Glutamatergic neuron (in vitro differentiated cells): Measurements from ENCODE around the gene GPR27. TPM values are rescaled to one million over a fixed set of nuclear protein-coding genes. Genes with fewer than 3 reads are reported as not detected.

ENCODE experiments used
- DNase-seq: peaks from one replicate; pipeline ENCODE4 v3.0.0; 2022
- H3K27ac Mint-ChIP-seq: one replicate; pipeline ENCODE4 v1.8.0; 2020; ENCODE audit warnings: mild to moderate bottlenecking, mixed read lengths, inconsistent platforms; ENCODE audit not compliant: unreplicated experiment
- H3K27me3 Mint-ChIP-seq: one replicate; pipeline ENCODE4 v1.8.0; 2020; ENCODE audit warnings: mild to moderate bottlenecking, moderate library complexity, mixed read lengths, inconsistent platforms; ENCODE audit not compliant: unreplicated experiment
- H3K36me3 Mint-ChIP-seq: one replicate; pipeline ENCODE4 v1.8.0; 2020; ENCODE audit warnings: mild to moderate bottlenecking, mixed read lengths, inconsistent platforms; ENCODE audit not compliant: unreplicated experiment
- H3K4me1 Mint-ChIP-seq: one replicate; pipeline ENCODE4 v1.8.0; 2020; ENCODE audit warnings: mild to moderate bottlenecking, low read depth, mixed read lengths, inconsistent platforms; ENCODE audit not compliant: unreplicated experiment
- H3K4me3 Mint-ChIP-seq: one replicate; pipeline ENCODE4 v1.8.0; 2020; ENCODE audit warnings: mild to moderate bottlenecking, mixed read lengths, inconsistent platforms; ENCODE audit not compliant: unreplicated experiment
- H3K9me3 Mint-ChIP-seq: one replicate; pipeline ENCODE4 v1.8.0; 2020; ENCODE audit warnings: mild to moderate bottlenecking, moderate library complexity, mixed read lengths, inconsistent platforms; ENCODE audit not compliant: unreplicated experiment
- total RNA-seq: library from RNA; stranded (reverse); fragmentation: NEBNext Ultra II Directional; extraction: Animal tissue kit (Norgen Biotek cat#: 25700); gene quantifications from one replicate; pipeline ENCODE4 v1.2.1, GENCODE V29; 2021; ENCODE audit not compliant: unreplicated experiment
- TF ChIP-seq, protein P1 (sequence below): fragments of 200-600 bp; sonication (generic); IDR thresholded peaks from one replicate; pipeline ENCODE4 v1.5.0; 2021; ENCODE audit not compliant: partially characterized antibody, unreplicated experiment

Gene GPR27
- total RNA-seq, 1 donor from 2014 or later, result 4.7 TPM

DNA sequence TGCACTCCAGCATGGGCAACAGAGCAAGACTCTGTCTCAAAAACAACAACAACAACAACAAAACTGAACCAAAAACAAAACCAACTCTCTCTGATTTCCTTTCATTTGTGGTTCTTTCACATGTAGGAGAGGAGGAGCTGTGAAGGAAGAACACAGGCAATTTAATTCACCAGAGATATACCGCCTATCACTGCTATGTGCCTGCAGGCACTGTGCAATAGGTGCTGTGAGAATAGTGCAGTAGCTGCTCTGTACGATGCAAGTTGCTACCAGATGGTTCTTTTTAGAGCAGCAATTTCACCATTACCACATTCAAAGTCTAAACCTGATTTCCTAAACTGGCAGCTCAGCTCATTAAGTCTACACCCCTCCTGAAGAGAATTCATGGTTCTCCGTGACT lies 42.6 kb downstream of the GPR27 start:
- Mint-ChIP-seq H3K9me3 (no peaks in the 10 kb centered on the region), H3K4me1 (no peaks in the 10 kb centered on the region), H3K4me3 (no peak overlapping the region), H3K27ac (no peak overlapping the region), H3K36me3 (no peaks in the 10 kb centered on the region), H3K27me3 (peaks cover 3% of the 10 kb centered on the region)
- no peak for DNase-seq
- TF ChIP-seq, protein P1, sequence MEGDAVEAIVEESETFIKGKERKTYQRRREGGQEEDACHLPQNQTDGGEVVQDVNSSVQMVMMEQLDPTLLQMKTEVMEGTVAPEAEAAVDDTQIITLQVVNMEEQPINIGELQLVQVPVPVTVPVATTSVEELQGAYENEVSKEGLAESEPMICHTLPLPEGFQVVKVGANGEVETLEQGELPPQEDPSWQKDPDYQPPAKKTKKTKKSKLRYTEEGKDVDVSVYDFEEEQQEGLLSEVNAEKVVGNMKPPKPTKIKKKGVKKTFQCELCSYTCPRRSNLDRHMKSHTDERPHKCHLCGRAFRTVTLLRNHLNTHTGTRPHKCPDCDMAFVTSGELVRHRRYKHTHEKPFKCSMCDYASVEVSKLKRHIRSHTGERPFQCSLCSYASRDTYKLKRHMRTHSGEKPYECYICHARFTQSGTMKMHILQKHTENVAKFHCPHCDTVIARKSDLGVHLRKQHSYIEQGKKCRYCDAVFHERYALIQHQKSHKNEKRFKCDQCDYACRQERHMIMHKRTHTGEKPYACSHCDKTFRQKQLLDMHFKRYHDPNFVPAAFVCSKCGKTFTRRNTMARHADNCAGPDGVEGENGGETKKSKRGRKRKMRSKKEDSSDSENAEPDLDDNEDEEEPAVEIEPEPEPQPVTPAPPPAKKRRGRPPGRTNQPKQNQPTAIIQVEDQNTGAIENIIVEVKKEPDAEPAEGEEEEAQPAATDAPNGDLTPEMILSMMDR, result no peak

DNA sequence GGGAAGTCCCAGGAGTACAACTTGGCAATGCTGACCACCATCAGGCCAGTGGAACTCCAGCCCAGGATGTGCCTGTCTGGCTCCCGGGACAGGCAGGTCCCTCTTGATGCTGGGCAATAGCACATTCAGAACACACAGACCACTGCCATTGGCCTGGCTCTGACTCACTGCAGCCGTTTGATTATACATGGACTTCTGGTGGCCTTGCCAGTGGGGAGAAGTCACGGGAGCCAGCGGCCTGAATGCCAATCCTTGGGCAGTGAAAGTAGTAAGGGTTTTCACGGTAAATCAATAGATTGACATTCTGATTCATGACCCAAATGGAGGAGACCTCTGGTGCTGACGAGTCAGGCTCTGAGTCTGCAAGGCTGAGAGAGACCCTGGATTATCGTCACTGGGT lies 43.8 kb downstream of the GPR27 start:
- TF ChIP-seq, protein P1, result no peak
- no peak for DNase-seq
- Mint-ChIP-seq H3K4me1 (no peaks in the 10 kb centered on the region), H3K27me3 (peaks cover 3% of the 10 kb centered on the region), H3K9me3 (no peaks in the 10 kb centered on the region), H3K4me3 (no peak overlapping the region), H3K36me3 (no peaks in the 10 kb centered on the region), H3K27ac (no peak overlapping the region)

DNA sequence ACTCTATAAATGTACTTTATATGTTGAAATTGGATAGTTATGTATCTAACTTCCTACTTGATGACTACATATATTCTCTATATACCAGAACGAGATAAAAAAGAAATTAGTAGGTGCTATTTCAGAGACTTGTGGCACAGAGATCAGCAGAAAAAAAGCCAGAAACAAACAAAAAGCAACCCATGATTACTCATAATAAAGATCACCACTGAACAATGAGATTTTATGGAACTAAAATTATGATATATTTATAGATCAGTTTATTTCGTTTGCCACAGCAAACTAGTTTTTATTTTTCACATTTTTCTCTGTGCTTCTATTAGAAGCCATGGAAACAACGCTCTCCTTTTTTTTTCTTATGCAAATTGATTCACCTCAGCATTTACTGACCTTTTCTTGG lies 46.4 kb downstream of the GPR27 start:
- H3K36me3 Mint-ChIP-seq, result no peaks in the 10 kb centered on the region
- DNase-seq, result no peak
- no peak overlapping the region for H3K4me3 Mint-ChIP-seq
- H3K27me3 Mint-ChIP-seq, result peaks cover 5% of the 10 kb centered on the region
- TF ChIP-seq, protein P1, result no peak
- no peak overlapping the region for H3K27ac Mint-ChIP-seq
- H3K4me1 Mint-ChIP-seq, result no peaks in the 10 kb centered on the region
- peaks cover 1% of the 10 kb centered on the region for H3K9me3 Mint-ChIP-seq

DNA sequence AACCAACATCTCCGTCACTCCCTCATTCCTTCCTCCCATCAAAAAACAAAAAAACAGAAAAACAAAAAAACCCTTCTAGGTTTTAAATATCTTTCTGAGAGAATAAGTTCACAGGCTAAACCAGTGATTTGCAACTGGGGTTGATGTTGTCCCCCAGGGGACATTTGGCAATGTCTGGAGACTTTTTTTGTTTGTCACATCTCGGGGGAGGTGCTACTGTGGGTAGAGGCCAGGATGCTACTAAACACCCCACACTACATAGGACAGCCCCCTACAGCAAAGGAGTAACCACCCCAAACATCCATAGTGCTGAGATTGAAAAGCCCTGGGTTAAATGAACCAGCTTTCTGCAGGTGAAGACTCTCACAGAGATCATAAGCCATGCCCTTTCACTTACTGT lies 48.3 kb downstream of the GPR27 start:
- H3K9me3 Mint-ChIP-seq, result peaks cover 1% of the 10 kb centered on the region
- H3K27me3 Mint-ChIP-seq, result peaks cover 5% of the 10 kb centered on the region
- H3K27ac Mint-ChIP-seq, result no peak overlapping the region
- no peaks in the 10 kb centered on the region for H3K4me1 Mint-ChIP-seq
- no peaks in the 10 kb centered on the region for H3K36me3 Mint-ChIP-seq
- H3K4me3 Mint-ChIP-seq, result no peak overlapping the region
- TF ChIP-seq, protein P1, result no peak
- no peak for DNase-seq

DNA sequence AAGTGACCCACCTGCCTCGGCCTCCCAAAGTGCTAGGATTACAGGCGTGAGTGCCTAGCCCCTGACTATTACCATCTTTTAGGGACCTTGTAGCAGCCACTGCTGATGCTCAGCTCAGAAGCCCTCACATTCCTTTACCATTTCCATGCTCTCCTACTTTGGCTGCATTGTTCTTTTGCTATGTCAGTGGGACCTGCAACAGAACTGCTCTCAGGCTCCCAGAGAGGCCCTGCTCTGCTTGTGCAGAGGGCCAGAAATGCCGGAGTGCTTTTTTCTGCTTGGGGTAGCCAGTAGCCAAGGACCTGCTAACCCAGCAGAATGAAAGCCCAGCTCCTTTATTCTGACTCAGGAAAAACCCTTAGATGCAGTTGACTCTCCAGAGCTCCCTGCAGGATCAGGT lies 49.6 kb downstream of the GPR27 start:
- H3K27ac Mint-ChIP-seq, result no peak overlapping the region
- peaks cover 5% of the 10 kb centered on the region for H3K27me3 Mint-ChIP-seq
- H3K9me3 Mint-ChIP-seq, result peaks cover 1% of the 10 kb centered on the region
- H3K4me3 Mint-ChIP-seq, result no peak overlapping the region
- DNase-seq, result no peak
- no peaks in the 10 kb centered on the region for H3K4me1 Mint-ChIP-seq
- no peaks in the 10 kb centered on the region for H3K36me3 Mint-ChIP-seq
- TF ChIP-seq, protein P1, result no peak
